ENCODE measurements around the gene CCDC184.
"Not testable (repeated sequence)": the region's sequence is repeated elsewhere in the genome, so short reads cannot be mapped to it uniquely, and the experiment has no call there.

Gene CCDC184

DNA sequence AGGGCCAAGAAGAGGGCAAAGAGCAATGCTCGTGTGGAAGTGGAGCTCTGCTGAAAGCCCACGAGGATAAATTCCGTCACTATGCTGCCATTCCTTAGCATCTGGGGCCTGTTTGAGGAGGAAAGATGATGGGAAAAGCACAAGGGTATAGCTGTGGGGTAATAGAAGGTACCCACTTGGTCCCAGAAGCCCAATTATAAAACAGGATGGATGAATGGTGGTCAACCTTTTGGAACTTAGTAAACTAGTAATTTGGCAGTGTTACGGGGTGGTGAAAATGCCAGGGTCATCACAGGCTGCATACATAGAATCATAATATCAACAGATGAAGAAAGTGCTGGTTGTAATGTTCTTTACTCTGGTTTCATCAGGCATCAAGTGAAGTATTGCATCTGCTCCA, 19.7 kb downstream of the CCDC184 start, which contains the start of gene OR10AD1:
OR10AD1 (minus strand) TSS at position 101 of the 400 bp plus-strand sequence; CDS start at position 101, 0 bp downstream.
- DNase-seq (ENCODE audit: low read depth, low spot score): no peak

GRCh38 chr12:48209495-48209894, 26.1 kb downstream of the CCDC184 start:
- DNase-seq (ENCODE audit: low read depth, low spot score): not testable (repeated sequence)

- no peak for DNase-seq (ENCODE audit: low read depth, low spot score)
Measured at GRCh38 chr12:48216785-48217184, 33.3 kb downstream of the CCDC184 start.

DNA sequence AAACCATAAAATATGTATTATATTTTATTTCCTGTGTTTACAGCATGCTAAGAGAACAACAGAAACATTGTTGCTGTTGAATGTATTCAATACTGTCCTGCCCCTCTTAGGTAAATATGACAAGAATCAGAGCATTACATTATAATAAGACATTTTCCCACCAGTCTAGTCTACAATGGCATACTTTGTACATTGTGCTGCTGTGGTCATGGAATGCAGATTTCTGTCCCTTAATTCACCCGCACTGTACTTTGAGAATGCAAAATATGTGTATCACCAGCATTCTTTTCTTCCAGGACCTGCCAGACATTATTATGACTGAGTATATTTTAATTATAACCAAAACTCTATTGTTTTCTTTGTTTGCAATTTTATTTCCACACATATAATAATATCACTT, 36.2 kb downstream of the CCDC184 start:
- DNase-seq (ENCODE audit: low read depth, low spot score): no peak

- DNase-seq (ENCODE audit: low read depth, low spot score): no peak
Measured at GRCh38 chr12:48220701-48221100, 37.3 kb downstream of the CCDC184 start.

DNA sequence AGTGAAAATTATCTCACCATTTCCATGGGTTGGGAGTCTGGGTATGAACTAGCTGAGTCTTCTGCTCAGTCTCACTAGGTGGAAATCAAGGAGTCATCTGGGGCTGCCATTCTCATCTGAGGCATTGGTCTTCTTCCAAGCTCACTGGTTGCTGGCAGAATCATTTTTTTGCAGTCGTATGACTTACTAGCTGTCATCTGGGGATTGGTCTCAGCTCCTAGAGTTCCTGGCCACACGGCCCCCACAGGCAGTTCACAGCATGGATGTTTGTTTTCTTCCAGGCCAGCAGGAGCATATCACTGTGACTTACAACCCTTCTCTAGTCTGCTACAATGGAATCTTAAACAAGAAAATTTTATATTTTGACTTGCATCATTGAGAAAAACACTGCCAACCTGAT, 38.2 kb downstream of the CCDC184 start:
- no peak for DNase-seq (ENCODE audit: low read depth, low spot score)

DNA sequence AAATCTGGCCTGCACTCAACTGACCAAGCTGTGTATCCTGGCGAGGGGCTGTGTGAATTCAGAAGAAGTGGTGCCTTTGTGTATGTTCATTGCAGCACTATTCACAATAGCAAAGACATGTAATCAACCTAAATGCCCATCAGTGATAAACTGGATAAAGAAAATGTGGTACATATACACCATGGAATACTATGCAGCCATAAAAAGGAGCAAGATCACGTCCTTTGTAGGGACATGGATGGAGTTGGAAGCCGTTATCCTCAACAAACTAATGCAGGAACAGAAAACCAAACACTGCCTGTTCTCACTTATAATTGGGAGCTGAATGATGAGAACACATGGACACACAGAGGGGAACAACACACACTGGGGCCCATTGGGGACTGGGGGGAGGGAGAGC, 41.1 kb downstream of the CCDC184 start:
- DNase-seq (ENCODE audit: low read depth, low spot score): not testable (repeated sequence)

GRCh38 chr12:48231169-48231958, 47.9 kb downstream of the CCDC184 start:
- not testable (repeated sequence) for DNase-seq (ENCODE audit: low read depth, low spot score)

Measured in astrocyte of the hippocampus (primary cell).